Raji (cell line): ENCODE results near the gene PCNA.

Experiments used
- POLR2A ChIP-seq: IDR thresholded peaks from 2 replicates; pipeline ENCODE4 v1.6.1; 2011; ENCODE audit warnings: low read depth, low read length, control low read depth; ENCODE audit not compliant: insufficient read depth

The PCNA gene

DNA sequence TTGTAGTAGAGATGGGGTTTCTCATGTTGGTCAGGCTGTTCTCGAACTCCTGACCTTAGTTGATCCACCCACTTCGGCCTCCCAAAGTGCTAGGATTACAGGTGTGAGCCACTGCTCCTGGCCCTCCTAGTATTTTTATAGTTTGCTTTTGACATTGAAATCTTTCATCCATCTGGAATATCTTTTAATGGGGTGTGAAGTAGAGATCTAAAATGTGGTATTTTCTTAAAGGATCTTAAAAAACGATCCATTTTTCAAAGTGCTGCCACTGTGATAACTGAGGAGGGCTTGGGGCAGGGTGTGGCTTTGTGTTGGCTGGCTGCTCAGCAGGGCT is 30.1 kb upstream of the PCNA start:
- TF ChIP-seq POLR2A: no peak

DNA sequence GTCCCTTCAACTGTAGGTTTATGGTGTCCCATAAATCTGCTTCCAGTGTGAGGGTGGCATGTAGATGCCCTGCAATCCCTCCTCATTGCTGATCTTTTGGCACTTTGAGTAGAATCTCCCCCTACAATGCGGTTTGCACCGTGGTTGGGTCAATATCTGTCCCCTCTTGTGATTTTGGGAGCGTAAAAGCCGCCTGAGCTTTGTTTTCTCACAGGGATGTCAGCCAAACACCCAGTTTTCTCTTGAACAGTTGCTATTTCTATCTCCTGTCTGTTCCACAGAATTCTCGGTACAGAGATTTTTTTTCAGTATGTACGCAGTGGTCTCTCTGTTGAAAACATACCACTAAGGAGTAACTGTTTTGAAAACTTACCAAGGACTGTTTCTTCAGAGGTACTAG is 28.8 kb upstream of the PCNA start:
- TF ChIP-seq POLR2A: no peak

DNA sequence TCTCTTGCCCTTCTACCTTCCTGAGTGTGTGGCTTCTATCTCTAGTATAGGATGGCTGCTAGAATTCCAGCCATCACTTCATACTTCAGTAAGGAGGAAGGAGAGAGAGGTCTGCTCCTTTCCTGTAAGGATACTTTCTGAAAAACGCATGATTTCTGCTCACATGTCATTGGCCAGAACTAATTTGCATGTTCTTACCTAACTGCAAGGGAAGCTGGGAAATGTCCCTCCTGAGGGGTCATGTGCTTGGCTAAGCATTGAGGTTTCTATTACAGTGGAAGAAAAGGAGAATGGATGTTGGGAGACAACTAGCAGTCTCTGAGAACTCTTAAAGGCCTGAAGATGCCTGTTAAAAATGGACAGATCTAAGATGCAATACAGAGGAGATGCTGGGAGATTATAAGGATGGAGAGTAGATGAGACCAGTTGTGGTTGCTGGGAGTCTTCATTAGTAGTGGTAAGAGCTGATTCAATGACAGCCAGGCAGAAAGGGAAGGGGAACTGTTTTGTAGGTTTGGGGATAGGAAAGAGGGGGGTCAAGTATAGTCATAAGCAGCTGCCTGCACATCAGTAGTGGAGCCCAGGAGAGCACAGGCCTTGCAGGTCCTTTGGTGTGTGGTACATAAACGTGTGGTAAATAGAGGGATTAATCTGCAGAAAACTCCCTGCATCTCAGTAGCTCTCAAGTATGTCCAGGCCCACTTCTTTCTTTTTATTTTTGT is 27.3 kb upstream of the PCNA start:
- no peak for TF ChIP-seq POLR2A

DNA sequence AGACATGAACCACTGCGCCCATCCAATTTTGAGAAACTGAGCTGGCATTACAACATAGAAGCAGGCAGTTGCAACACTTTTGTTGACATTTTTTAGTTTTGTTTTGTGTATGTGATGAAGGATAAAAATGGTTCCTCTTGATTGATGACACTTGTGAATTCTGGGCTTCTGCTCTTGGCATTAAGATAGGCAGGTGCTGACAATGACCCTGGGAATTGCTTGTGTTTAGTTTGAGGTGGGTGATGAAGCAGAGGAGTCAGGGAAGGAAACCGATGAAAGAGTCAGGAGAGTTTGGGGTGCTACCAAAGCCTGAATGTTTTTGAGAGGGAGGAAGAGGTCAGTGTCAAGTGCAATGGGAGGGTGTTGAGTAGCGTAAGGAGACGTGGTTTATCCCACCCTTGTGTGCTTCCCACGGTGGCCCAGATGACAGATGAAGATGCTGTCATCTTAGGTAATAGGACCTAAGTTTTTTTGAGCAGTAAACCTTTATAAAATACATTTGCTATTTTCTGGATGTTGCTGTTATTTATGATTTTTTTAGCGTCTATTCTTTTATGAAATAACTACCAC is 26.4 kb upstream of the PCNA start:
- TF ChIP-seq POLR2A: no peak

DNA sequence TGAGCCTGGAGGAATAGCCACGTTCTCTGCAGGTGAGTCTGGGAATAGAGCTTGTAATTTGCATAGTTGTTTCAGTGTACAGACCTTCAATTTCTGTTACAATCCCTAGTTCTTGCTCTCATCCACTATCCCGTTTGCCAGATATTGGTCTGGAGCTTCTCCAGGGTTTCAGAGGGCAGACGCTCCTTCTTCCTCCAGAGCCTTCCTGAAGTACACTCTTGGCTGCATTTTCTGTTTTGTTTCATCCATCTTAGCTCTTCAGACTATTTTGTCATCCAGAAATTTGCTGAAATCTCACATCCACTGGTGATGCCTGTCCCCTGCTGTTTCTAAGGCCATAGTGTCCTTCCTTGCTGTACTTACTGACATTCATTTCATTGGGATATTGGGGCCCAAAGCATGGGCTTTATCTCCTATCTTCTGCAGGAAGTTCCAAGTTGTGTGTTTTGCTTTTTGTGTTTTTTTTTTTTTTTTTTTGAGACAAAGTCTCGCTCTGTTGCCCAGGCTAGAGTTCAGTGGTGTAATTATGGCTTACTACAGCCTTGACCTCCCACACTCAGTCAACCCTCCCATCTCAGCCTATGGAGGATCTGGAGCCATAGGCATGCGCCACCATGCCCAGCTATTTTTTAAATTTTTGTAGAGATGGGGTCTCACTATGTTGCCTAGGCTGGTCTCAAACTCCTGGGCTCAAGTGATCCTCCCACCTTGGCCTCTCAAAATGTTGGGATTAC is 25.8 kb upstream of the PCNA start:
- no peak for TF ChIP-seq POLR2A

DNA sequence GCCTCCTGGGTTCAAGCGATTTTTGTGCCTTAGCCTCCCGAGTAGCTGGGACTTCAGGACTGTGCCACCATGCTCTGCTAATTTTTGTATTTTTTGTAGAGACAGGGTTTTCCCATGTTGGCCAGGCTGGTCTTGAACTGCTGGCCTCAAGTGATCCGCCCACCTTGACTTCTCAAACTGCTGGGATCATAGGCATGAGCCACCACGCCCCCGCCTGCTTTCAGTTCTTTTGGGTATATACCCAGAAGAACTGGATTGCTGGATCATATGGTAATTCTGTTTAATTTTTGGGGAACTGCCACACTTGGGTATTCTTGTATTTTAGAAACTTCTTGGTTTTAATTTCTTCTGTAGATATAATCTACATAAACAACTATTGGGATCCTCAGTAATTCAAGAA is 24.1 kb upstream of the PCNA start:
- no peak for TF ChIP-seq POLR2A

DNA sequence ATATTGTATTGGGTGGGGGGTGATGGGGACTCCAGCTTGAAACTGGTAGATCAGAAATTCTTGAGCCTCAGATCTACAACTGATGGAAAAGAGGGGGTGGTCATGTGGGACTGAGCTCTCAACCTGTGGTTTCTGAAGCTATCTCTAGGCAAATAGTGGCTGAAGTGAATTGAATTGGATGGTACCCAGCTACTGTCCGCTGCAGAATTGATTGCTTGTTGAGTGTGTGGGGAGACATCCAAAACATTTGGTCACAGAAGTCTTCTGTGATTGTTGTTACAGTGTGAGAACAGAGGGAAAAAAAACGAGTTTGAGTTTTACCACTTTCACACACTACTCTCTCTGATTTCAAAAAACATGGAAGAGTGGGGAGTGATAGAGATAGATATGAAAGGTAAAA is 21.9 kb upstream of the PCNA start:
- no peak for TF ChIP-seq POLR2A

DNA sequence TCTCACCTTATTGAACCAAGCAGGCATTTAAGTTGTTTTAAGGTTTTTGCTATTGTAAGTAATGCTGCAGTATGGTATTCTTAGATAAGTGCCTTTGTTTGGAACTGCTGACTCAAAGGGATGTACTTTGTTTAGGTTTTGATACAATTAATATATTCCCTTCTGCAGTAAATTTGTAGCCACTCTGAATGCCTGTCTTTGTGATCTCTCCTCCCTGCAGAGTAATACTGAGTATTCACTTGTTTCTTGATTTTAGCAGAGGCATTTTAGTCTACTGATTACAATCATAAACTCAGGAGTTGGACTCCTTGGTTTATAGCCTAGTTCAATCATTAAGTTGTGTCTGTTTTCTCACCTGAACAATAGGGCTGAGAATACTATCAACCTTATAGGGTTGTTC is 20.4 kb upstream of the PCNA start:
- no peak for TF ChIP-seq POLR2A

DNA sequence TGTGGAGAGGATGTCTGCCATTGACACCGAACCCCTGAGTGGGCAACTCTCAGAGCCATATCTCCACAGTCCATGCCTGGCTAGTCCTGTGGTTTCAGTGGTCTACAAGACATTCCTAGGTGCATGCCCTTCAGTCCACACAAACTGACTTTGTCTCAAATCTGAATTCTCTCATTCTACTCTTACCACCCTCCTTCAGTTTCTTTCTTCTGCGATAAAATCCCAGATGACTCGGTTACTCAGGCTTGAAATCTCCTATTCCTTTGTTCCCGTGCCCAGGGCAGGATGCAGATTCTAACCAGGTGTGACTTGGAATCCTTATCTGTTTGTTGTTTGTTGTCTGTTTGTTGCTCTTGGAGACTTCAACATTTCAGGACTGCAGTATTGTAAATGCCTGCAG is 16.3 kb upstream of the PCNA start:
- no peak for TF ChIP-seq POLR2A

DNA sequence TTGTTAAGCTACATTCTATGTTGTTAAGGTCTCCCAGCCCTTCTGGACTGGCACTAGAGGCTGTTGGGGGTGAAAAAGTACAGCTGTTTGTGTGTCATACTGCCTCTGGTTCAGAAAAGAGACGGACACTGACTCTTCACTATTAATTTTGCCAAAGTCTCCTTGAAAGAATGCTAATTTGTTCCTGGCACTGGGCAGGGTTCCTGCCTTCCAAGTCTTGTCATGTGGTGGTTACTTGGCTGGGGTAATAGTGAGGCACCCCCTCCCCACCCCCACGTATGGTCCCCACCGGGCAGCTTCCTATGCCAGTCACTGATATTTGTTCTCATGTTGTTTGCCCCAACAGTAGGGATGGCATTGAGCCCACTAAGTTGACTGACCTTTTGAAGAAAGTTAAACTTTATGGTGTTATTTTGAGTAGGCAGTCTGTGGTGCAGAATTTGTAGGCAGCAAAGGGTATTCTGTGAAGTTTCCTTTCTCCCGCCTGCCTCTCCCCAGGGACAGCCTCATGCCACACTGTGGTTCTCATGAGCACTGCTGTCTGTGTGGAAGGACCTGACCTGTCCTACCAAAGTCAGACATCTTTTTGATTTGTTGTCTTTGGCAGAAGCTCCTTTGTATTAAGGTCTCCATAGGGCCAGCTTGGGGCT is 15.7 kb upstream of the PCNA start:
- TF ChIP-seq POLR2A: no peak

DNA sequence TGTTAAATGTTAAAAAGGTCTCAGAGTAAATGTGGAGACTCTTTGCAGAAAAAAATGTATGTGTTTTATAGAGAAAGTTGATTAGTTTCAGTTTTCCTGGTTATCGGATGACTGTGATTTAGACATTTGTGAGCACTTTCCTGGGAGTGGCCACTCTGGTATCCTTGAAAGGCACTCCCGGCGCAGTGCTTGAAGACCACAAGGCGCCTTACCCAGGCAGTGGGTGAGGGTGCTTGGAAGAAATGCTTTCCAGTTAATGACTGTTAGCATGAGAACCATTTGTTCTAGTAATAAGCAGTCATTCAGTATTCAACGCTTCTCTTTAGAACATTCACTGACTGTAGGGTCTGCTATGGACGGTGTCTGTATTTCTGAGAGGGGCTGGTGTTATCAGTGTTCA is 14.2 kb upstream of the PCNA start:
- TF ChIP-seq POLR2A: no peak

DNA sequence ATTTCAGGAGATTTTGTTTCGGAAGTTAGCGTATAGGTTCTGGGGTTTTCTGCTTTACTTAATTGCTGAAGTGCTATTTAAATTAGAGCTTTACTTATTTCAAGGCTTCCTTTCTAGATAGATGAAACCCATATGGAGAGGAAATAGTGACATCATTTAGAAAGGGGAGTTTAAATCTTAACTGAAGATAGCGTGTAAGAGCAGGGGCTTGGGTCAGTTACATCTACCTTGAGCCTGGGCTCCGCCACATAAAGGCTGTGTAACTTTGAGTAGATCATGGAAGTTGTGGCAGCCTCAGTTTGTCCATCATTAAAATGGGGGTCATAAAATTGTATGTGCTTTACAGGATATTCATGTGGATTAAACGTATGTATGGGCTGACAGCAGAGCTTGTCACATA is 11.7 kb upstream of the PCNA start:
- no peak for TF ChIP-seq POLR2A

DNA sequence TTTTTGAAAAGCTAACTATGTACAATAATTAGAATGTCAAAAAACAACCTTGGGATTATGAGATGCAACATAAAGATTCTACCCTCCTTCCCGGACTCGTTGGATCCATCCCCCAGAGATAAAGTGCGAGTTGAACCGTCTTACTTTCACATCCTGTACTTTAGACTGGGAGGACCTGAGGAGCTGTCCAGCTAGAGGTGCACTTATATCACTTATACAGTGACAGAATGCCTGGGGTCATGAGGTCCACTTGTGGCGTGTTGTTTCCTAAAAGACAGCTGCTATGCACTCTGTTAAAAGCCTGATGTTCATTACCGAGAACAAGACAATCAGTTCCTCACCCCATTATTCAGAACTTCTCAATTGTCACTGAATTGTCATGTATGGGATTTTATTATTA is 9.1 kb upstream of the PCNA start:
- no peak for TF ChIP-seq POLR2A

DNA sequence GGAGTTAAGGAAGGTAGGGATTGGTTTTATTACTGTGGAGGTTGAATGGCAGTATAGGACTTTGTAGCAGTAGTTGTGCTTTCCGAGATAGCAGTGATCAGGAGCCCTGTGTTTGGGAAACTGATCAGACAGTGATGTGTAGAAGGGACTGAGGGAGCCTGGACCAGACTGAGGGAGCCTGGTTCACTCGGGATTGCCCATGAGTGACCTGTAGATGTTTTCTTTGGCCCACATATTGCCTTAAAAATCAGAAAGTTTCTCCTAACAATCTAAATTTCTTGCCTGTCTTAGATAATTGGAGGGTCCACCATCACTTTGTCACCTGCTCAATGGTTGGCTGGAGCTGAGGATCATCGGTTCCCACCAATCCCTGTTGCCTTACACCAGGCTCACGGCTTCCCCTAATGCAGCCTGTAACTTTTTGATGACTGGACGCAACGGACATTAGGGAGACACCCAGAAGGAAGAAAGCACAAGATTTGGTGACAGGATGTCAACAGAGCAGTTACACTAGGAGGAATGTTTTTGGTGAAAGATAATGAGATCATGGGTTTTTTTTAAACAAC is 8.2 kb upstream of the PCNA start:
- no peak for TF ChIP-seq POLR2A

DNA sequence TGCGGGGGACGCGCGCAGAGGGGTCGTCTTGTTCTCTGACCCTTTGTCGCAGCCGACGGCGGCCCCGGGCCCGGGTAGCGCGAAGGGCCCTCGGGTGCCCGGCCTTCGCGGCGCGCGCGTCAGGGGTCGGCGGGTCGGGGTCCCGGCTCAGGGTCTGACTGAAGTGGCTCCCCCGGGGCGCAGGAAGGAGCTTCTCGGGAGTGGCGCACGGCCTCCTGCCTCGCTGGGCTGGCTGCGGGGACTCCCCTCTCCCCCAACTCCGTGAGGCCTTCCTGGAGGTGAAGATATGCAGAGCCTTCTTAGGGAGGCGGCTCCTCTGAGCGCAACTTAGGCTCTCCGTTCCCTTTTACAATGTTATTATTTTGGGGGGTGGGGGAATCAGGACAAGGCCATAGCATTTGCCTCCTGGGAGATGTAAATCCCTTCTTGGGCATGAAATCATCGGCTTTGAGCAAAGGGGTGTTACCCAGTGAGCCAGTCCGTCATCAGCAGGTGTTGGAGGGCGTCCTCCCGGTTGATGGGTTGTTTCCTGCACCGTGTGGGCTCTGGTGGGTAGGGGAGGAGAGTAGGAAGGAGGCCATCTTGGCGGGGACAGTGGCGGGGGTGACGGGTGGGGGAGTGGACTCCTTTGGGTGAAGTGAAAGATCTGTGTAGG is 7.6 kb upstream of the PCNA start:
- TF ChIP-seq POLR2A: peak; percentile 27; the same call in 1 of the 2 replicates

DNA sequence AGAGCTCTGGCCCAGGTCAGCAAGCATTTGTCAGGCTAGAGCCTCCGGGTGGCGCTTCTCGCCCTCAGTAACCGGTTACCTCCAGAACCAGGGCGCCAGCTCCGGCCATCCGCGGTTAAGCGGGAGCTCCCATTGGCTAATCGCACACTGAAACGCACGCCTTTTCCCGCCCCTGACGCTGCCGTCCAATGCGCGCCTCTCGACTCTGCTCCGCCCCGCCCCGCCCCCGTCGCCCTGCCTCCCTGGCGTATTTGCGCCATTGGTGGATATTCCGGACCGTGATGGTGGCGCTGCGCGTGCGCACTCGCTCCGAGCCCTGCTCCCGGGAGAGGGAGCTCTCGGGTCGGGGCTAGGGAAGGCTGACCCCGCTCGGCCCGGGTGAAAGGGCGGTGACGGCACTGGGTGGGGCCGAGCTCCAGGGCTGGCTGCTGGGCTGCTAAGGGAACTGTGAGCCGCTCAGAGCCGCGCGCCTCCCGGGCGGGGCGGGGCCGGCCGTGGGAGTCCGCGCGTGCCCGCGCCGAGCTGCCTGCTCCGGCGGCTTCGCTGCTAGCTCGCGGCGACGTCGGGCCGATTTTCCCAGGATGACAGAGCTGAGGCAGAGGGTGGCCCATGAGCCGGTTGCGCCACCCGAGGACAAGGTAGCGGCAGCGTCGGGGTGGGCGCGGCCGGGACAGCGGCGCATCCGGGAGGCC is 6.9 kb upstream of the PCNA start, which contains the start of gene CDS2:
TSS of gene CDS2 (plus strand) at position 497 of the 692 bp plus-strand sequence. CDS start at position 582, 85 bp downstream.
- TF ChIP-seq POLR2A: peak; percentile 66
